GM18858 (cell line): Measurements from ENCODE around the gene FSTL5.
"Not testable (repeated sequence)": the region's sequence is repeated elsewhere in the genome, so short reads cannot be mapped to it uniquely, and the experiment has no call there.

Experiments
- ATAC-seq: cut with Tn5 transposase; IDR thresholded peaks from one replicate; pipeline ENCODE4 v1.9.1; 2021; ENCODE audit not compliant: unreplicated experiment

The FSTL5 gene

DNA sequence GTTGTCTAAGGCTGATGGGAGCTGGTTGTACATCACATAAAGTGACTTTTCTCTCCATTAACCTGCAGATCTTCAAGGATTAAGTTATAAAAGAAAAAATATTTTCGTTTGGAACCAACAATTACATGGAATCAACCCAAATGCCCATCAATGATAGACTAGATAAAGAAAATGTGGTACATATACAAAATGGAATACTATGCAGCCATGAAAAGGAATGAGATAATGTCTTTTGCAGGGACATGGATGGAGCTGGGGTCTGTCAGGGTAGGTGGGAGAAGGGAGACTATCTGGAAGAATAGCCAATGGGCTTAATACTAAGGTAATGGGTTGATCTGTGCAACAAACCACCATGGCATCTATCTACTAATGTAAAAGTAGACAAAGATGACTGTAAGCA, 313.2 kb downstream of the FSTL5 start:
- no peak for ATAC-seq

DNA sequence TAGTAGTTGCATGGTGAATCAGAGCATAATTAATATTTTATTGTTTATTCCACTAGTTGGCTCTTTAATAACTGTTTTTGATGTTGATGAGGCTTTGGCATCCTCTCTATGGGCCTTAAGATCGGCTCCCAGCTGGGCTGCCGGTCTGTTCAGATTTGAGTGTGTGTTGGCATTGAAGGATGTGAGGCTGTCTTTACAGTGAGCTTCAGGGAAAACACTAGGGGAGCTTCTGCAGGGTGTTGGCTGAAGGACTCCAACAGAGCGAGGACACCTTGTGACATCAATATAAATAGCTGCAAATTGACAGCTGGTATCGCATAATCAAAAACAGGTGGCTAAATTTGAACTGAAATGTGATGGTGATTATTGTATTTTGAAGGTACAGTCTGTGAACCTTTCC, 322.0 kb downstream of the FSTL5 start:
- ATAC-seq: no peak

DNA sequence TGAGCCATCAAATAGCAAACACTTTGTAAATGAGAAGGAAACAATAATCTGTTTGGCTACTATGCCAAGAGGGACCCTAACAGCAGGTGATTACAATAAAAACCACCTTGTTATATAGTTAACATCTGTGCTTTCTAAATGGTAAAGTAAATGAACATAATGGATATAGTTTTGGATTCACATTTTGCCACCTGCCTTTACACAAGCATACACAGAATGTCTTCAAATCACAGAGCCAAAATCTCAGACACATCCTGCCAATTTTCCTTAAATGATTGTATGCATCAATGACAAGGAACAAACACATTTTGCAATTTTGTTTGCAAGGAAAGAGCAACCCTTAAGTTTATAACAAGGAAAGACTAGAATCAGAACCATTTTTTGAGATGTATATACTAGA, 334.2 kb downstream of the FSTL5 start:
- ATAC-seq: no peak

DNA sequence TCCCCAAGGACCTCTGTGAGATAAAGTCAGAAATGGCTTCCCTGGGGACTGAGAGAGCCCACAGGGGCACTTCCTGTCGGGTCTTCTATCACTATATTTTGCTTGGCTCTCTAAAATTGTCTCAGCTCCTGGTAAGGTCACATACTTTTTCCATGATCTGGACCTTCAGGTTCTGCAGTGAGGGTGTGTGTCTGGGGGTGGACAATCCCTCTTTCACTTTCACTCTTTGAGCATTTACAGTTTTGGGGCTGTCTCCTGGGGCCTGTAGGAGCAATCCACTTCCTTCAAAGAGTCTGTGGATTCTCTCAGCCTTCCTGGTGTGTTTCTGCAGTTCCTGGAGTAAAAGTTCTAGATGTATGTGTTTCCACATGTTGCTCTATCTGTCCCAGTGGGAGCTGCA, 335.7 kb downstream of the FSTL5 start:
- no peak for ATAC-seq

DNA sequence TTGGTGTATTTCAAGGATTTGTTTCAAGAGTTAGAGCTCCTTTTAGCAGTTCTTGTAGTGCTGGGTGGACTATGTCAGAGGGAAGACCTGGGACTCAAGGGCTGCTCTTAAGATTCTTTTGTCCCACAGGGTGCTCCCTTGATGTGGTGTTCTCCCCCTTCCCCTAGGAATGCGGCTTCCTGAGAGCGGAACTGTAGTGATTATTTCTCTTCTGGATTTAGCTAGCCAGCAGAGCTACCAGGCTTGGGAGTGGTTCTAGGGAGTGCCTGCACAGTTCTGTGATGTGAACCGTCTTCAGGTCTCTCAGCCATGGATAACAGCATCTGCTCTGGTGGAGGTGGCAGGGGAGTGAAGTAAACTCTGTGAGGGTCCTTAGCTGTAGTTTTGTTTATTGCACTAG, 336.8 kb downstream of the FSTL5 start:
- no peak for ATAC-seq

DNA sequence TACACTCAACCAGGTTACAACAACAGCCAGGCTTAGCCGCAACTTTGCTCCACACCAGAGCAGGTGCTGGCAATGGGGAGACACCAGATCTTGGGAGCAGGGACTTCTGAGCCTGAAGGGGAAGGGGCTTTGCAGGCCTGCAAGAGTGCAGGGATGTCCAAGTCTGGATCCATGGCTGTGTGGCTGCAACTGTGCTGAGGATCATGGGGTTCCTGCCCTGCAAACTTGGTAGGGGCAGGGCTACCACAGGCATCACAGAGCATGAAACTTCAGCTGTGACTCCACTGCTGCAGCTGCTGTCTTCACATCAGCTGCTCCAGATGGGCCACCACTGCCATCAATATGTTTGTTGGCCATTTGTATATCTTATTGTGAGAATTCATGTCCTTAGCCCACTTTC, 340.4 kb downstream of the FSTL5 start:
- no peak for ATAC-seq

DNA sequence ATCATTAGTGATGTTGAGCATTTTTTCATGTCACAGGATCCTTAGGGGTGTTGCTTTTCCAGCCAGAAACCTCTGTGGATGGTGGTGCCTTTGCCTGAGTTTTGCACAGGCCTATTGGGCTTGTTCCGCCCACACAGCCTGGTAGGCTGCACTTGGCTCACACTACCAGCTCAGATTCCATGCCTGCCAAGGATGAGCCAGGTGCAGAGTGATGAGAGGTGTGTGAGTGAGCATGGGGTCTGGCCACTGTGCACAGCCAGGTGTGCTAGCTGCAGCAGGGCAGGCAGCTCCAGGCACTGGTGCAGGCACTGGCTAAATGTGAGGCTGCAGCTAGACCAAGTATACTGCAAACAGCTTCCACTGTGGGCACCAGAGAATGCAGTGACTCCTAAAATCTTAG, 341.6 kb downstream of the FSTL5 start:
- no peak for ATAC-seq

DNA sequence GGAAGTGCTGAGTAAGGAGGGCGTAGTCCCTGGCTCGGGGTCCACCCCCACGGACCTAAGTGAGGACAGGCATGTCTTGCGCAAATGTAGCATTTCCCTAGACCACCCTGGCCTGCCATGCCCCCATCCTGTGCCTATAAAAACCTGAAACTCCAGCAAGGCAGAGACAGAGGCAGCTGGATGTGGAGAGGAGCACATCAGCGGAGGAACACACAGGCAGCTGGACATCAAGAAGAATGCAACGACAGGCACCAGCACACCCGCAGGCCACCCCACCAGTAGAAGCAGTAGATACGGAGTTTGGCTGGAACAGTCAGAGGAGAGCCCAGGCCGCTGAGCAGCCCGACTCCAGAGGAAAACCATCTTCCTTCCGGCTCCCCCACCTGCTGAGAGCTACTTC, 345.9 kb downstream of the FSTL5 start:
- no peak for ATAC-seq

DNA sequence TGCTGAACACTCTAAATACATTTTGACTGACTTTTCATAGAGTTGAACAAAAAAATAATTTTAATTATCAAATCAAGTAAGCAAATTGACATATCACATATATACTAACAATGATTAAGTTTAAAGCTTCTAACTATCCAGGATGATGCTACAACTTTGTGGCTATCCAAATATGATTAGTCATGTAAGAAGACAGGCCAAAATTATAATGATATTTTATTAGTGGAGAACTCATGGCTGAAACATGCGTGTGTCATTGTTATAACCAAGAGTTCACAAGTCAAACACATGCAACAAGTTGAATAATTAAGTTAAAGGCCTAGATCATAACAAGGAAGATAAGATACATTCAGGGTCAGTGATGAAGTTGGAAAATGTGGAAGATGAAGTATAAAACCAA, 346.8 kb downstream of the FSTL5 start:
- ATAC-seq: no peak

DNA sequence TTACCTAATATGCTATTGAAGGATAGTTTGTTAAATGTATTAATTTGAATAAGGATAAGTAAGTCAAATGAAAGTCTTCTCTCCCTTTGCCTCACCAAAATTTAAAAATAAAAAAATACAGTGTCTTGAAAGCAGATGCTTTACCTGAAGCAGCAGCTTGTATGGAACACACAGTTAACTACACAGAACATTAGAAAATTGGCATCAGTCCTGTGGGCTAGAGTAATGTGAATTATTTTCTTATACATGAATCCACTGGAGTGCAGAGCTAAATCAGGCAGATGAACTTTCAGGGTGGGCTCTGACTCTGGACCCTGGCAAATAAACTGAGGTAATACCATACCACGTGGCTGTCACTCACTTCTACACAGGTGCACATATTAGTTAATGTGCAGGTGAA, 348.0 kb downstream of the FSTL5 start:
- no peak for ATAC-seq

DNA sequence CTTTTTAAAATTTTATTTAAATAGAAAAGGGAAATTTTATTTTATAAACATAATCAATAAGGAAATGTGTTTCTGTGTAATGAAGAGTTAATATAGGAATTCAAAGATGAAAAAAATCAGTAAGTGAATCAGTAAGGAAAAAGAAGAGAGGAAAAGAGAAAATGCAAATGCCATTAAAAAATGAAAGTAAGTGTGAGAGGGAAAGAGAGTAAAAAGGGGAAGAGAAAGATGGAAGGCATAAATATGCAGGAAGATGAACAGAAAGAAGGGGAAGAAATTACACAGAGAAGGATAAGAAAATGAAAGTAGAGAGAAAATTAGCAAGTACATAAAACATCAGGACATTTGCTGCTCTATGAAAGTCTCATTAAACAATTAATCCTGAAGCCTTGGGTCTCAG, 349.9 kb downstream of the FSTL5 start:
- no peak for ATAC-seq

DNA sequence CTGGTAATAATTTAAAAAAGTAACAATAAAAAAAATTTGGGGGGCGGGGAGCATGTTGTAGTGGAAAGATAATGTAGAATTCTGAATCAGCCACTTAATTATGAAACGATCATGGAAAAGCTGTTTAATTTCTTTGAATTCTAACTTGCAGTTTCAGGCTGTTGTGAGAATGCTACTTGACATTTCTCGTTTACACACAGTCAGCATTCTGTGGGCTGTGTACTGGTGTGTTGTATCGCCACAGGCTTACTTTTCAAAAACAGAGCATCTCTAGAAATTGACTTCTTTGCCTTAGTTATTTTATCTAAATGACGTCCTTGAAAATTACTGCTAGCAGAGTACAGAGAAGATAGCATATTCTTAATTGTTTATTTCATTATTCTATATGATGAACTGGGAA, 350.4 kb downstream of the FSTL5 start:
- ATAC-seq: no peak

DNA sequence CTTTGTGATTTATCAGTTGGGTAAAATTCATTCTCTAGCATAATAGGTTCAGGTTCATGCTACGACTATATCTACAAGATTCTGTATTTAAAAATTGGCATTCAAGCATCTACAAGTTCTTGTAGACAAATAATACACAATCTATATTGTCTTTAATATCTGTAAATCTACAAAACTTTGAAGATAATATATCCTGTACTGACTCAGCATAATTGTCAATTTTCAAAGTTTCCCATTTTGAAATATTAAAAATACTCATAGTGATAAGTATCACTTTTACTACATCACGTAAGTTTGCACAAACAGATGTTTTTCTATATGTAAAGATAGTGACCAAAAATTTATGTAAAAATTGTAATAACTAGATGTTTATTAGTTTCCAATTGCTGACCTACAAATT, 360.6 kb downstream of the FSTL5 start:
- ATAC-seq: no peak

DNA sequence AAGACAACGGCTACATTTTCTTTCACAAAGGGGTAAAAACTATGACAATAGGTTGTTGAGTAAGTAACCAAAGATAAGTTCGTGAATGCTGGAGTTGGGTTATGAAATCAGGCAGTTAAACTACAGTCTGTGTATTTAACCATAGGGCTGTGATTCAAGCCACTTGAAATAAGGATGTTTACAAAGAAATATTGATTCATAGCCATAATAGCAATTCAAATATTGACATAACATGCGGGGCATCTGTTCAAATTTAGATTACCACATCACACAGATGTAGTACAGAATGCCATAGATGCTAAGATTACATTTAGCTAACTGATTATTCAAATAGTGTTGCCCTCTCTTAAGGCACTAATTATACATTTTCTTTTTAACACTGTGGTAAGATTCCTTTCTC, 364.1 kb downstream of the FSTL5 start:
- no peak for ATAC-seq

DNA sequence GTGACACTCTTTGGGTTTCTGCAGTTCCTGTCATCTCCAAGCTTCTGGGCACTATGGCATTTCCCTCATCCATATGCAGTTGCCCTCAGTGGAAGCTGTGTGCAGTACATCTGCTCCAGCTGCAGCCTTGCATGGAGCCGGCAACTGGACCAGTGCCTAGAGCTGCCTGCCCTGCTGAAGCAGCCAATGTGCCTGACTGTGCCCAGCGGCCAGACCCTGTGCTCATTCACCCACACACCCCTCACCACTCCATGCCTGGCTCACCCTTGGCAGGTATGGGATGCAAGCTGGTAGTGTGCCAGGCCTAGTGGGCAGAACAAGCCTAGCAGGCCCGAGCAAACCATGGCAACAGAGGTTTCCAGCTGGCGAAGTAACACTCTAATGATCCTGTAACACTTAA, 370.8 kb downstream of the FSTL5 start:
- no peak for ATAC-seq

DNA sequence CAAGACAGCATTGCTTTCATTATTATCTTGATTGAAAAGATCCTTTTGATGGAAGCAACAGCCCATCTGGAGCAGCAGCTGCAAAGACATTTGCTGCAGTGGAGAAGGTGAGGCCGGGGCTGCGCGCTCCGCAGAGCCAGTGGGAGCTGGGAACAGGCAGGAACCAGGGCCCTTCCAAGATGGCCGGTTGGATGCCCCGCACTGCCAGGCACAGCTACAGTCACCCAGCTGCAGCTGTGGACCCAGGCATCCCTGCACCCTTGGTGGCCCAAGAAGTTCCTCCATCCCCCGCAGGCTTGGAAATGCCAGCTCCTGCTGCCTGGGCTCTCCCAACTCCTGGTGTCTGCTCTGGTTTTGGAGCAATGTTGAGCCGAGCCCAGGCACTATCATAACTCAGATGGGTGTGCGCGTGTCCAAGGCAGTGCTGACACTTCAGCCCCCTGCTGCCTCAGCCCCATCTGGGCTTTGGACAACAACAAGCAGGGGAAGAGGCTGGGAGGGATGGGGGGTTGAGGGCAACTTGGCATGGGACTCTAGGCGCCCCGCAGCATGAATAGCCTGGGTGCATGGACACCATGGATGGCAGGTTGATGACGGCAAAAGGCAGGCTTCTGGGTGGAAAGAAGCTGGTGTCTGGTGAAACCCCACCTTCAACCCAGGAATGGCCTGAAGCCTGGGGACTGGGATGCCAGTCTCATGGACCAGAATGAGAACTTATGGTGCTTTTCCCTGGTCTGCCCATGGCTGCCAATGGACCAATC, 371.8 kb downstream of the FSTL5 start:
- no peak for ATAC-seq

DNA sequence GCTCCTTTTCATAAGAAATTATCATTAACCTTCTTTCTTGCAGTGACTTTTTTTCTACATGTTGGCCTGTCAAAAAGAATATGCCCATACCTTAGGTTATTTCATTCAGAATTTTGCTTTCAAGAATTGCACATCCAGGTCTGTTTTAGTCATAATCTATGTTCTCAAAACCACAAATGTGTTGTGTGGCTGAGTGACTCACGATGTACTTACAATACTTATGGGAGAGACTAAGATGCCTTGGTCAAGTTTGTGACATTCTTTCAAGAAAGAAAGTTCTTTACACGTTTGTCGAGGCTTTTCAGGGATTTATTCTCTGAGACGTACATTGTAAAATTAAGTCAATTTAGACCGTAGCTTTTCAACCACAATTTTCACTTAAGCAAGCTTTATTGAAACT, 396.7 kb downstream of the FSTL5 start:
- ATAC-seq: no peak

DNA sequence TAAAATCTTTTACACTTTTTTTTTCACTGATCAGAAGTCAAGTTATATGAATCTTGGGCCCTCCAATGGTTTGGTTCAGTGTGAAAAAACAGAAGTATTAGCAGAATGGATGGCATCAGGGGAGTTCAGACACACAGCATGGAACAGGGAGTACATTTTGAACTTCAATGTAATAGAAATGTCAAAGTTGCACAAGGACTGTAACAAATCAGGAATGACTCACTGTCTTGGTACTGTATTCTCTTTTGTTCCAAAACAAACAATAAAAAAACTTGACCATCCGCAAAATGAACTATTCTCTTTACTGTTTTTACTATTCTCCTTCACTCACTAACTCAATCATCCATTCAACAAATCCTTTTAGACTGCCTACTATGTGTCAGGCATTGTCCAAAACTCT, 401.0 kb downstream of the FSTL5 start:
- ATAC-seq: no peak

DNA sequence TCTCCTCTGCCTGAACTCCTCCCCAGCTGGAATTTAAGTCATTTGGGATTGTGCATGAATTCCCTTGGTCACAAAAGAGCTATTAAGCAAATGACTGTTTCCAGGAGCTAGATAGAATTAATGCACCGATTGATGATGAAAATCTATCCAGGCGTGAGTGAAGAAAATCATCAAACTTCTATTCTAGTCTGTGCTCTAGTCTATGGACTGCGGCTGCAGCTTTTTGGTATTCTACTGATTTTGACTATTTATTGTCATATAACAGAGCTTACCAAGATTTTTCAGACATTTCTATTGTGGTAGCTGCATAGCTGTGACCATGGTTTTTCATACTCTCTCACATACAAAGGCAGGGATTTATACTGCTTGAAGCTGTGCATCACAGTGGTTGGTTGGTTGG, 403.8 kb downstream of the FSTL5 start:
- ATAC-seq: no peak

DNA sequence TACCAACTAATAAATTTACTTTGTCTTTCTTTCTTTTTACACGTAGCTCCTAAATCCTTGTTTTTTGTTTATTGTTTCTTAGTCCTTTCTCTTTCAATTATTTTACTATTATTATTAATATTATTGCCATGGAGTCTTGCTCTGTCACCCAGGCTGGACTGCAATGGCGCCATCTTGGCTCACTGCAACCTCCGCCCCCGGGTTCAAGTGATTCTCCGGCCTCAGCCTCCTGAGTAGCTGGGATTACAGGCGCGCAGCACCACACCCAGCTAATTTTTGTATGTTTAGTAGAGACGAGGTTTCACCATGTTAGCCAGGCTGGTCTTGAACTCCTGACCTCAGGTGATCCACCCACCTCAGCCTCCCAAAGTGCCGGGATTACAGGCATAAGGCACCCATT, 405.4 kb downstream of the FSTL5 start:
- not testable (repeated sequence) for ATAC-seq

DNA sequence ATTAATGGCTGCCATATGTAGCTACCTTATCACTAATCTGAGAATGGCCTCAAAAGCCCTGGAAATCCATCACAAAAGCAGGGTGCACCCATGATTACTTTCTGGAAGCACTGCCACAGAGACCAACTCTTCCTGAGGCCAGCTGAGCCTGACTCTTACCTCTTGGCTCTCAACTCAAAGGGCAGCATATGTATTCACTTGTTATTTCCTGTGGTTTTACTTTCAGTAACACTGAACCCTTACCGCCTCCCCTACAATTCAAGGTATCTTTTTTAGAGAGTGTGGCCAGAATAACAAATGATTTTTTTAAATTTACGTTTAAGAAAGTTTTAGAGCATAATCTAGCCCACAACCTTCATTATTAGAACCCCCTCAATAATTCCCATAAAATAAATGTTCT, 434.9 kb downstream of the FSTL5 start:
- no peak for ATAC-seq

DNA sequence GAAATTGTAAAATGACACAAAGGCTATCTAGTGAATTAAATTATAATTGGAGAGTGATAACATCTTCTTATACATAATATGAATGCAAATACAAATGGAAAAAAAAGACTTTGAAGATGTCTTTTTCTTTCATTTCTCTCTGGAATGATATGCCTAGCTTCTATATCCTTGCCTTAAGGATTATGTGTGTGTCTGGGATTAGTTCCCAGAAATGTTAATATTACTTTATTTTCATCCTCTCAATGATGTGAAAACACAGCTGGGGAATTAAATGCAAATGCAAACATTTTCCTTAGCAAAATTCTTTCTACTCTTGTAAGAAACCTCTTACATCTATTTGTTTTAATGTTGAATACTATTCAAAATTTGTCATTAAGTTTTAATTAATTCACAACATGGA, 441.9 kb downstream of the FSTL5 start:
- no peak for ATAC-seq

DNA sequence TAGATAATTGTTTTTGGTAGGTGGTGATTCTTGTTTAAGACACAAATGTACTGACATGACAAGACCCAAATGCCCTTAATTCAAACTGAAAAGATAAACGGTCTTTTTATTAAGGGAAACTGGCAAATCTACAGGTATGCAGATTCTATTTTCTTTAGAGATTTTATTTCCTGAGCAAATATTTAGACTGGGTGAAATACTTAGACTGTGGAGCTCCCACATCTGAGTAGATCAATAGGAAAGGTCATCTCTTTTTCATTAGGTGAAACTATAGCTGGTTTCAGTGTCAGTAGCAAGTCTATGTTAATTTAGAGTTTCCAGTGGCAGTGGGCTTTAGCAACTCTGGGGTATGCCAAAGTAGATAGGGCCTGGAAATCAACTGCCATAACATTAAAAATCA, 446.7 kb downstream of the FSTL5 start:
- no peak for ATAC-seq

DNA sequence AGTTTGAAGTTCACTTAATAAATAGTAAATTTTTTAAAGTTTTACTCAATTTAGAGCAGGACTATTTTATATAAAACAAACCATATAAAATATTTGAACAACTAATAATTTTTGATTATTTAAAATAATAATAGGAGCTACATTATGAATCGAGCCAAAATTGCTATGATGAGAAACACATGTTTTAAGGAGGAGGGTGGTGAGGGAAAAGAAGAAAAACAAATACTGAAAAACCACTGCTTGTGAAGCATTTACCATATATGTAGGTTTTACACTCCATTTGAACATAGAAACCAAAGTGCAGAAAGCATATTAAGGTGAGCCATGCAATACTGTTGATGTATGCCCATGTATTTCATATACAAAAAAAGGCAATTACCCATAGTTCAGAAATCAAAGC, 448.9 kb downstream of the FSTL5 start:
- ATAC-seq: no peak
